Endodermal cell (in vitro differentiated cells): Measurements from ENCODE around the gene IQGAP2. TPM values are rescaled to one million over a fixed set of nuclear protein-coding genes. Genes with fewer than 3 reads are reported as not detected.

ENCODE experiments used
- DNase-seq: peaks from one replicate; pipeline ENCODE4 v3.0.0-alpha.2; 2017
- H3K27ac ChIP-seq: 2 replicates; pipeline ENCODE4 v1.5.1; 2013; ENCODE audit warnings: mild to moderate bottlenecking, low read depth, low read length, moderate library complexity
- H3K27me3 ChIP-seq: 2 replicates; pipeline ENCODE4 v1.6.1; 2013; ENCODE audit warnings: mild to moderate bottlenecking, low read length, moderate library complexity; ENCODE audit not compliant: insufficient read depth, control insufficient read depth, poor library complexity, severe bottlenecking
- H3K36me3 ChIP-seq: 2 replicates; pipeline ENCODE4 v1.7.0; 2013; ENCODE audit warnings: mild to moderate bottlenecking, low read length, moderate library complexity; ENCODE audit not compliant: control insufficient read depth, insufficient read depth
- H3K4me1 ChIP-seq: one replicate; pipeline ENCODE4 v1.7.0; 2013; ENCODE audit warnings: low read length; ENCODE audit not compliant: control insufficient read depth, insufficient read depth
- H3K4me3 ChIP-seq: 2 replicates; pipeline ENCODE4 v1.5.1; 2013; ENCODE audit warnings: mild to moderate bottlenecking, low read length, moderate library complexity
- H3K9ac ChIP-seq: 2 replicates; pipeline ENCODE4 v1.6.1; 2013; ENCODE audit warnings: mild to moderate bottlenecking, low read length, moderate library complexity; ENCODE audit not compliant: poor library complexity, severe bottlenecking; ENCODE audit errors: extremely low read depth
- H3K9me3 ChIP-seq: 2 replicates; pipeline ENCODE4 v1.6.1; 2013; ENCODE audit warnings: mild to moderate bottlenecking, low read length, moderate library complexity; ENCODE audit not compliant: control insufficient read depth
- H3K27ac Mint-ChIP-seq: 2 replicates; pipeline ENCODE4 v1.8.0; 2020; ENCODE audit warnings: mixed read lengths
- H3K27me3 Mint-ChIP-seq: 2 replicates; pipeline ENCODE4 v1.8.0; 2021; ENCODE audit warnings: mild to moderate bottlenecking, mixed read lengths; ENCODE audit not compliant: insufficient read depth
- H3K36me3 Mint-ChIP-seq: 2 replicates; pipeline ENCODE4 v1.8.0; 2020; ENCODE audit warnings: low read depth, mixed read lengths
- H3K4me1 Mint-ChIP-seq: 2 replicates; pipeline ENCODE4 v1.8.0; 2020; ENCODE audit warnings: mixed read lengths
- H3K4me3 Mint-ChIP-seq: 2 replicates; pipeline ENCODE4 v1.8.0; 2020; ENCODE audit warnings: mild to moderate bottlenecking, moderate library complexity, mixed read lengths
- H3K9me3 Mint-ChIP-seq: 2 replicates; pipeline ENCODE4 v1.8.0; 2020; ENCODE audit warnings: mild to moderate bottlenecking, mixed read lengths
- WGBS, 2 experiments: methylation state at CpG; one replicate each; pipeline versions ENCODE4 v1.1.5 to v1.1.7; 2013; ENCODE audit warnings: missing lambda C conversion rate in 2 of 2, mixed read lengths in 1 of 2; ENCODE audit not compliant: insufficient coverage in 1 of 2, insufficient read length in 1 of 2; 5-methylcytosine and 5-hydroxymethylcytosine counted together
- total RNA-seq, 2 donors: library from RNA; stranded (reverse); fragmentation: NEBNext Ultra II Directional in 1 of 2; extraction: Animal tissue kit (Norgen Biotek cat#: 25700) in 1 of 2; gene quantifications; 2 replicates in 1 of 2; 3 replicates in 1 of 2; pipeline ENCODE4 v1.2.1, GENCODE V29; 2021
- TF ChIP-seq, protein P1 (sequence below): fragments of 200-600 bp; sonication (generic); conservative IDR thresholded peaks from 2 replicates; pipeline ENCODE4 v1.5.0; 2021; ENCODE audit warnings: antibody characterized with exemption, mild to moderate bottlenecking

IQGAP2 gene
- total RNA-seq, 2 donors from 2014 or later: 8.3 to 19.4 TPM

DNA sequence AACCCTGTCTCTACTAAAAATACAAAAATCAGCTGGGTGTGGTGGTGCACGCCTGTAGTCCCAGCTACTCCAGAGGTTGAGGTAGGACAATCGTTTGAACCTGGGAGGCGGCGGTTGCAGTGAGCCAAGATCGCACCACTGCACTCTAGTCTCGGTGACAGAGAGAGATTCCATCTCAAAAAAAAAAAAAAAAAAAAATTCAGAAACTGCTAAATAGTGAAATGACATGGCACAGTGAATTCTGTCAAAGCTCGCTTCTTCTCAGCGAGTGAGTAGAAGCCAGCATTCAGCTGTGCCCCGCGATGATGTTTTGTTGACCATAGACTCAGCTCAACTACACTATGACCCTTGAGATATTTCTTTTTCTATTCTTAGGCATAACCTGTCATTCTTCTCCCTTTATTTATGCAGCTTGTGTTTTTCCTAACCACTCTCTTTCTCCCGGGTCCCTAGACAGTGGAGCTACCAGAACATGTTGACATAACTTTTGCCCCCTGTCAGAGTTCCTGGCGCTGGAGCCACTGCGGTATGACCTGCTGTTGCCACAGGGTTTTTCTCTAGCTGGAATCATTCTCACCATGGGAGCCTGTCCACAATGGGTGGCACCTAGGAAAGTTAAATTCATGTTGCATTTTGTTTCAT is 13.5 kb upstream of the IQGAP2 start:
- no peak for DNase-seq
- Histone ChIP-seq H3K9ac (no peak overlapping the region), H3K27ac (no peak overlapping the region), H3K27me3 (no peaks in the 10 kb centered on the region), H3K36me3 (no peaks in the 10 kb centered on the region), H3K4me1 (no peaks in the 10 kb centered on the region), H3K4me3 (no peak overlapping the region), H3K9me3 (no peaks in the 10 kb centered on the region)
- TF ChIP-seq, protein P1, sequence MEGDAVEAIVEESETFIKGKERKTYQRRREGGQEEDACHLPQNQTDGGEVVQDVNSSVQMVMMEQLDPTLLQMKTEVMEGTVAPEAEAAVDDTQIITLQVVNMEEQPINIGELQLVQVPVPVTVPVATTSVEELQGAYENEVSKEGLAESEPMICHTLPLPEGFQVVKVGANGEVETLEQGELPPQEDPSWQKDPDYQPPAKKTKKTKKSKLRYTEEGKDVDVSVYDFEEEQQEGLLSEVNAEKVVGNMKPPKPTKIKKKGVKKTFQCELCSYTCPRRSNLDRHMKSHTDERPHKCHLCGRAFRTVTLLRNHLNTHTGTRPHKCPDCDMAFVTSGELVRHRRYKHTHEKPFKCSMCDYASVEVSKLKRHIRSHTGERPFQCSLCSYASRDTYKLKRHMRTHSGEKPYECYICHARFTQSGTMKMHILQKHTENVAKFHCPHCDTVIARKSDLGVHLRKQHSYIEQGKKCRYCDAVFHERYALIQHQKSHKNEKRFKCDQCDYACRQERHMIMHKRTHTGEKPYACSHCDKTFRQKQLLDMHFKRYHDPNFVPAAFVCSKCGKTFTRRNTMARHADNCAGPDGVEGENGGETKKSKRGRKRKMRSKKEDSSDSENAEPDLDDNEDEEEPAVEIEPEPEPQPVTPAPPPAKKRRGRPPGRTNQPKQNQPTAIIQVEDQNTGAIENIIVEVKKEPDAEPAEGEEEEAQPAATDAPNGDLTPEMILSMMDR: no peak
- no peak overlapping the region for H3K27ac Mint-ChIP-seq
- no peak overlapping the region for H3K4me3 Mint-ChIP-seq
- H3K27me3 Mint-ChIP-seq: peaks cover 3% of the 10 kb centered on the region
- H3K9me3 Mint-ChIP-seq: no peaks in the 10 kb centered on the region
- no peaks in the 10 kb centered on the region for H3K36me3 Mint-ChIP-seq
- H3K4me1 Mint-ChIP-seq: peaks cover 10% of the 10 kb centered on the region
- WGBS, 2 experiments: 90 to 96% methylated on average over 12 to 13 of the region's 13 CpGs

DNA sequence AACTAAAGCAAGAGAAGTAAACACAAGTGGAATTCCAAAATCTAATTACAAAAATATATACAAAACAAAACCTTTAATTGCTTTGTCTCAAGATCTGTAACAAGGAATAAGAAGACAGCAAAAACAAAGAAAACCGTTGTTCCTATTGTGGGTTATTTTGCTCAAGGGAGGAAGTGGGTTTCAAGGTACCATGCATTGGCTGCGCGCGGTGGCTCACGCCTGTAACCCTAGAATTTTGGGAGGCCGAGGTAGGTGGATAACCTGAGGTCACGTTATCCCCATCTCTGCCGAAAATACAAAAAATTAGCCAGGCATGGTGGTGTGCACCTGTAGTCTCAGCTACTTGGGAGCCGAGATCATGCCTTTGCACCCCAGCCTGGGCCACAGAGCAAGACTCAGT is 12.1 kb upstream of the IQGAP2 start:
- Mint-ChIP-seq H3K27me3 (peaks cover 3% of the 10 kb centered on the region), H3K36me3 (no peaks in the 10 kb centered on the region)

DNA sequence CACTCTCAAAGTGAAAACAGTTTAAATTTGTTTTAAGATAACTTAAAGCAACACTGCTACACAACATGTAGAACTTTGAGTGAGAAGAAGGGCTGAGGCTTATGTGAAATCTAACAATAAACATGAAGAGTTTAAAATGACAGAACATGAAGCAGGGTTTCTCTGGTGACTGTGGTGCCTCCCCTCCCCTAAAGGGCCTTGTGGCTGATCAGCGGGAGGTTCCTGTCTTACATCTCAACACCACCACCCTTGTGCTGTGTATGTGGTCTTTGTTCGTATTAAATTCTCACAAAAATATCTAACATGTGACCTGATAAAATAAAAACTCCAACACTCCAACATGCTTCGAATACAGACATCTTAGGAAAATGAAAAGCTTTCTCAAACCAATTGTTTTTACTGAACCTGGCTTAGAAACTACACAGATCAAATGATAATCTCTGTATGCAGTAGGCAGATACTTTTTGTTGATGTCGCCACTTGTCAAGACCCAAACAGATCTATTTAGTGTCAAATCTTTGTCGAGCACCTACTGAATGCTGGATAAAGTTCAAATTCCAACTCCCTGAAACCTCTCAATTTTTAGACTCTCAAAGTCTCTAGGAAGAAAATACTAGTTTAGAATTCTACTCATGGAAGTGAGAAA is 9.9 kb upstream of the IQGAP2 start:
- H3K9ac ChIP-seq: no peak overlapping the region
- no peaks in the 10 kb centered on the region for H3K36me3 ChIP-seq
- TF ChIP-seq, protein P1: no peak
- H3K27me3 ChIP-seq: no peaks in the 10 kb centered on the region
- H3K9me3 ChIP-seq: no peaks in the 10 kb centered on the region
- no peak overlapping the region for H3K27ac ChIP-seq
- H3K4me3 ChIP-seq: no peak overlapping the region
- Mint-ChIP-seq H3K27ac (no peak overlapping the region), H3K27me3 (no peaks in the 10 kb centered on the region), H3K4me1 (peaks cover 10% of the 10 kb centered on the region), H3K9me3 (no peaks in the 10 kb centered on the region), H3K4me3 (no peak overlapping the region), H3K36me3 (no peaks in the 10 kb centered on the region)
- DNase-seq: no peak
- no peaks in the 10 kb centered on the region for H3K4me1 ChIP-seq
- 79 to 96% methylated on average over 3 to 5 of the region's 5 CpGs for WGBS, 2 experiments

More for the DNA sequence above, 12.1 kb upstream of the IQGAP2 start:
- no peak overlapping the region for H3K4me3 Mint-ChIP-seq
- H3K27ac Mint-ChIP-seq: no peak overlapping the region
- TF ChIP-seq, protein P1: no peak
- no peak overlapping the region for H3K4me3 ChIP-seq
- no peaks in the 10 kb centered on the region for H3K27me3 ChIP-seq
- no peak overlapping the region for H3K9ac ChIP-seq
- no peaks in the 10 kb centered on the region for H3K4me1 ChIP-seq
- H3K9me3 ChIP-seq: no peaks in the 10 kb centered on the region
- H3K9me3 Mint-ChIP-seq: no peaks in the 10 kb centered on the region
- DNase-seq: no peak
- no peak overlapping the region for H3K27ac ChIP-seq
- no peaks in the 10 kb centered on the region for H3K36me3 ChIP-seq
- 93 to 96% methylated on average over 9 of the region's 9 CpGs for WGBS, 2 experiments
- peaks cover 10% of the 10 kb centered on the region for H3K4me1 Mint-ChIP-seq
